K562 (cell line): ENCODE results near the gene MITF. TPM values are rescaled to one million over a fixed set of nuclear protein-coding genes. Genes with fewer than 3 reads are reported as not detected.
A peak's percentile ranks its signal among the peaks of the same experiment; 100 is the strongest.

Source experiments
- ARID3B ChIP-seq: fragments of 250-450 bp; sonication (Bioruptor Pico); IDR thresholded peaks from 2 replicates; pipeline ENCODE4 v1.4.0; 2020; ENCODE audit warnings: borderline replicate concordance
- C11orf30 ChIP-seq: fragments of 450-650 bp; IDR thresholded peaks from 2 replicates; pipeline ENCODE4 v1.6.1; 2016; ENCODE audit warnings: low read depth, mild to moderate bottlenecking
- CREB5 ChIP-seq: fragments of 250-450 bp; sonication (Bioruptor Pico); IDR thresholded peaks from 2 replicates; pipeline ENCODE4 v1.5.0; 2020; ENCODE audit warnings: mild to moderate bottlenecking
- ETS2 ChIP-seq: IDR thresholded peaks from 2 replicates; pipeline ENCODE4 v1.6.1; 2016; ENCODE audit warnings: borderline replicate concordance, missing genetic modification characterization, mild to moderate bottlenecking, moderate library complexity, missing compliant biosample characterization; ENCODE audit not compliant: poor library complexity, severe bottlenecking
- ETV1 ChIP-seq: fragments of 450-650 bp; conservative IDR thresholded peaks from 2 replicates; pipeline ENCODE4 v1.6.1; 2016; ENCODE audit warnings: missing genetic modification characterization, control low read depth, low read depth, missing compliant biosample characterization
- GABPA ChIP-seq: fragments of 200-800 bp; sonication (Bioruptor generic); conservative IDR thresholded peaks from 2 replicates; pipeline ENCODE4 v1.6.1; 2016; ENCODE audit warnings: low read depth, missing genetic modification characterization, missing compliant biosample characterization
- KLF1 ChIP-seq: fragments of 450-650 bp; IDR thresholded peaks from 2 replicates; pipeline ENCODE4 v1.6.1; 2016; ENCODE audit warnings: missing genetic modification characterization, missing compliant biosample characterization
- KLF6 ChIP-seq: fragments of 250-450 bp; sonication (Bioruptor Pico); IDR thresholded peaks from 2 replicates; pipeline ENCODE4 v1.4.0; 2020; ENCODE audit warnings: mild to moderate bottlenecking, moderate library complexity, borderline replicate concordance
- NFYB ChIP-seq: IDR thresholded peaks from 2 replicates; pipeline ENCODE4 v1.6.1; 2011; ENCODE audit warnings: mild to moderate bottlenecking, moderate library complexity; ENCODE audit not compliant: insufficient read length; ENCODE audit errors: extremely low read depth
- SIRT6 ChIP-seq: IDR thresholded peaks from one replicate; pipeline ENCODE4 v1.6.1; 2012; ENCODE audit warnings: low read depth, mild to moderate bottlenecking, control low read depth, inconsistent platforms, low read length, moderate library complexity
- SRSF7 ChIP-seq: fragments of 200-400 bp; formaldehyde crosslinking; optimal IDR thresholded peaks from 2 replicates; pipeline ENCODE3; 2017; ENCODE audit warnings: mild to moderate bottlenecking, low read depth, low read length
- TAF1 ChIP-seq: IDR thresholded peaks from 2 replicates; pipeline ENCODE4 v1.6.1; 2011; ENCODE audit warnings: mild to moderate bottlenecking, low read length, moderate library complexity; ENCODE audit not compliant: insufficient read depth, control insufficient read depth, severe bottlenecking; ENCODE audit errors: extremely low read depth
- TARDBP ChIP-seq: fragments of 450-650 bp; IDR thresholded peaks from 2 replicates; pipeline ENCODE4 v1.6.1; 2016
- TCF7L2 ChIP-seq: fragments of 150-350 bp; IDR thresholded peaks from 2 replicates; pipeline ENCODE4 v1.6.1; 2016; ENCODE audit warnings: low read depth, mild to moderate bottlenecking, low read length, moderate library complexity
- TEAD2 ChIP-seq: fragments of 450-650 bp; IDR thresholded peaks from 2 replicates; pipeline ENCODE4 v1.6.1; 2016; ENCODE audit warnings: missing genetic modification characterization, control low read depth, missing compliant biosample characterization
- ZBTB49 ChIP-seq: sonication (generic); formaldehyde crosslinking; IDR thresholded peaks from 2 replicates; pipeline ENCODE4 v1.8.0; 2022; ENCODE audit warnings: missing genetic modification reagents, mild to moderate bottlenecking, borderline replicate concordance
- ZNF124 ChIP-seq: sonication (generic); formaldehyde crosslinking; IDR thresholded peaks from 2 replicates; pipeline ENCODE4 v1.8.1; 2022; ENCODE audit warnings: missing genetic modification reagents
- ZNF253 ChIP-seq: fragments of 250-450 bp; sonication (Bioruptor Pico); conservative IDR thresholded peaks from 2 replicates; pipeline ENCODE4 v1.6.1; 2021; ENCODE audit warnings: mild to moderate bottlenecking
- ZNF395 ChIP-seq: fragments of 200-800 bp; sonication (Bioruptor generic); IDR thresholded peaks from 2 replicates; pipeline ENCODE4 v1.6.1; 2017; ENCODE audit warnings: missing genetic modification characterization, missing compliant biosample characterization
- ZNF583 ChIP-seq: fragments of 250-450 bp; sonication (Bioruptor Pico); IDR thresholded peaks from 2 replicates; pipeline ENCODE4 v1.4.0; 2020
- ZNF589 ChIP-seq: fragments of 200-800 bp; sonication (Bioruptor generic); IDR thresholded peaks from 2 replicates; pipeline ENCODE4 v1.6.1; 2016; ENCODE audit warnings: low read depth, missing genetic modification characterization, missing compliant biosample characterization
- polyA plus RNA-seq, 8 experiments: library from polyadenylated mRNA; depleted of rRNA in 4 of 8; stranded (reverse) in 5 of 8; unstranded in 3 of 8; fragments of >200 nt; fragmentation: Nextera tagmentation in 2 of 8; fragmentation: Illumina TruSeq in 1 of 8; extraction: Ambion mirVana in 2 of 8; extraction: Trizol in 1 of 8; gene quantifications; 2 replicates each; pipeline versions ENCODE4 v1.2.1 to v1.2.3, GENCODE V29; 2011 to 2014; ENCODE audit warnings: inconsistent platforms in 1 of 8, missing spikeins in 1 of 8
- total RNA-seq, 7 experiments: library from RNA; depleted of rRNA in 6 of 7; stranded (reverse); fragments of >200 nt in 6 of 7; fragmentation: Illumina TruSeq in 2 of 7; extraction: Trizol in 2 of 7; gene quantifications; 2 replicates each; pipeline versions ENCODE4 v1.2.1 to v1.2.3, GENCODE V29; 2011 to 2021; ENCODE audit warnings: low replicate concordance in 1 of 7

The MITF gene
- total and polyA plus RNA-seq, 9 of the 15 experiments (the other 6 are each of a cell fraction or from before 2014, with no cell fraction given), result 5.6 to 14.9 (median 11.1) TPM

- TF ChIP-seq ZNF395 (CRISPR knock-in tag) (peak; percentile 68; the same call in 1 of the 2 replicates), ZNF589 (CRISPR knock-in tag) (no peak), NFYB (no peak), TARDBP (peak; percentile 80; the same call in 1 of the 2 replicates), SRSF7 (no peak), KLF6 (CRISPR knock-in tag) (no peak), KLF1 (tag) (no peak), GABPA (tag) (peak; percentile 35; the same call in 1 of the 2 replicates), ZNF124 (no peak), ZNF583 (CRISPR knock-in tag) (no peak), ZNF253 (no peak), CREB5 (CRISPR knock-in tag) (no peak), TCF7L2 (no peak), ARID3B (CRISPR knock-in tag) (no peak), SIRT6 (no peak), C11orf30 (peak; percentile 43), ETS2 (tag) (no peak), TAF1 (no peak), ETV1 (tag) (peak; percentile 83), TEAD2 (tag) (no peak), ZBTB49 (no peak)
Observed at GRCh38 chr3:69791919-69792399, 52.7 kb downstream of the MITF start (continued).
